Renal cortical epithelial cell (primary cell): Measurements from ENCODE around the gene ENAH. TPM values are rescaled to one million over a fixed set of nuclear protein-coding genes. Genes with fewer than 3 reads are reported as not detected.
"Not testable (repeated sequence)": the region's sequence is repeated elsewhere in the genome, so short reads cannot be mapped to it uniquely, and the experiment has no call there.

Experiments used
- DNase-seq: peaks from one replicate; pipeline ENCODE4 v3.0.0-alpha.2; 2011; ENCODE audit warnings: low read depth
- total RNA-seq: library from RNA; depleted of rRNA; stranded (reverse); fragments of >200 nt; gene quantifications from 2 replicates; pipeline ENCODE4 v1.2.3, GENCODE V29; 2014

ENAH gene
- total RNA-seq, 1 donor from 2014 or later, result 205 TPM

- not testable (repeated sequence) for DNase-seq
Measured at GRCh38 chr1:225473266-225473665, 179.7 kb downstream of the ENAH start.

DNA sequence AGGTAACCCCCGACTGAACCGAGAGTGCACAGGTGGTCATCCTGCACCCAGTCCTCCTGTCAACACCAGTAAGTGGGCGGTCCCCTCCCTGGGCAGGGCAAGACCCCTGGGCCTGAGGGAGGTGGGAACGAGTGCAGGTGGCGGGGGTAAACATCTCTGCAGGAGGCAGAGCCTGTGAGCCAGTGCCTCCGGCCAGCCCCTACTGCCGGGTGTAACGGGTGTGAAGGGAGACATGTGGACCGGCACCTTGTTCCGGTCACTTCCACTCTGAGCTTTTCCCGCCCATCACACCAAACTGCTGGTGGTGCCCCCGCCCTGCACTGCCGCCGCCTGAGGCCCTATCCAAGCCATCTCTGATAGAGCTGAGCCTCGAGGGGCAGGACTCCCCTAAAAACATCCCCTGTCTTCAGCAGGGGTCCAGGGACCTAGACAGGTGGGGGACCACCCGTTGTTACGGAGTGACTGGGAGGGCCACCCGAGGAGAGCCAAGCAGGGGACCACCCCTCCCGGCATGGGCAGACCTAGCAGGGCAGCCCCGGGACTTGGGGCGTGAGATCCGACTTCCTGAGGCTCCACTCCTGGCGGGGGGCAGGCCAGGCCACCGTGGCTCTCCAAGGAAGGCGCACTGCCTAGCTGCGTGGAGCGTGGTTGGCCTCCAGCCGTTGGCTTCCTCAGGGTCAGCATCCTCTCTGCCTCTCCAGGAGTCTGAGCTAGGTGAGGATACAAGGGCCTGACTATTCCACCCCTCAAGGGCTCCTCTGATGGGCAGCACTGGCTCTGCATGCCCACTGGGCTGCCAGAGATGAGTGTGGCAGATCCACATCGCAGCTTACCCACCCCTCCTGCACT lies 181.2 kb downstream of the ENAH start:
- DNase-seq, result no peak

DNA sequence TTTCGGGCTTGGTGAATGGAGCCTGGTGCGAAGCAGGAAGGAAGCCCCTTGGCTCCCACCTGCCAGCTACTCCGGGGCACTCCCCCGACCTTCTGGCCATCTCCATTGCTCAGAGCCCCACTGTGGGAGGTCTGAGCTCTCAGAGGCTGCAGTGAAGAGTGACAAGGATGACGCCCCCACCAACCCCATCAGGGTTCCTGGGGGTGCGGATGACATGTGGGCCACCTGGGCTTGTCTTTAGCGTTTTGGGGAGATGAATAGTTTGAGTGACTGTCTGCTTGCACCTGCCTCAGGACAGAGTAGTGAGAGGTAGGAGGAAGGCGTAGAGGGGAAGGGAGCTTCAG lies 181.8 kb downstream of the ENAH start:
- DNase-seq, result no peak

GRCh38 chr1:225470211-225471108 lies 182.5 kb downstream of the ENAH start:
- no peak for DNase-seq

DNA sequence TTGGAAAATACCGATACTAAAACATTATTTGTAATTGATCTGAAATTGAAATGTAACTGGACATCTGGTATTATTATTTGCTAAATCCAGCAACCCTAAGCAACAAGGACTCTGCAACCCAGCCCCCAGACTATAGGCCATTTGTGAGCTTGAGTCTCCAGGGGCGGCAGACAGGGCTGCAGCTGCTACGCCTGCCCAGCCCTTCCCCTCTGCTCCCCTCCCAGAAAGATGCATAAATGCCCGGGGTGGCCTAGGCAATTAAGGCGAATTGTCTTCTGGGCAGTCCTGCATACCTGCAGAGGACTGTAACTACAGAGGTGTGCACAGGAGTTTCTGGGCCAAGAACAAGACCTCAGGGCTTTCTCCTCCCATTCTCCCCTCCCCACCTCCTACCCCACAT lies 183.9 kb downstream of the ENAH start:
- no peak for DNase-seq

GRCh38 chr1:225468270-225469020 lies 184.5 kb downstream of the ENAH start:
- DNase-seq, result no peak

- no peak for DNase-seq
Measured at GRCh38 chr1:225467193-225468020, 185.5 kb downstream of the ENAH start.

GRCh38 chr1:225466848-225467192 lies 186.1 kb downstream of the ENAH start:
- no peak for DNase-seq

- DNase-seq, result no peak
Measured at GRCh38 chr1:225465793-225466517, 187.0 kb downstream of the ENAH start.

GRCh38 chr1:225464851-225465792 lies 187.8 kb downstream of the ENAH start:
- DNase-seq, result no peak

GRCh38 chr1:225462714-225463574 lies 190.0 kb downstream of the ENAH start:
- no peak for DNase-seq

GRCh38 chr1:225462429-225462713 lies 190.6 kb downstream of the ENAH start:
- DNase-seq, result no peak

DNA sequence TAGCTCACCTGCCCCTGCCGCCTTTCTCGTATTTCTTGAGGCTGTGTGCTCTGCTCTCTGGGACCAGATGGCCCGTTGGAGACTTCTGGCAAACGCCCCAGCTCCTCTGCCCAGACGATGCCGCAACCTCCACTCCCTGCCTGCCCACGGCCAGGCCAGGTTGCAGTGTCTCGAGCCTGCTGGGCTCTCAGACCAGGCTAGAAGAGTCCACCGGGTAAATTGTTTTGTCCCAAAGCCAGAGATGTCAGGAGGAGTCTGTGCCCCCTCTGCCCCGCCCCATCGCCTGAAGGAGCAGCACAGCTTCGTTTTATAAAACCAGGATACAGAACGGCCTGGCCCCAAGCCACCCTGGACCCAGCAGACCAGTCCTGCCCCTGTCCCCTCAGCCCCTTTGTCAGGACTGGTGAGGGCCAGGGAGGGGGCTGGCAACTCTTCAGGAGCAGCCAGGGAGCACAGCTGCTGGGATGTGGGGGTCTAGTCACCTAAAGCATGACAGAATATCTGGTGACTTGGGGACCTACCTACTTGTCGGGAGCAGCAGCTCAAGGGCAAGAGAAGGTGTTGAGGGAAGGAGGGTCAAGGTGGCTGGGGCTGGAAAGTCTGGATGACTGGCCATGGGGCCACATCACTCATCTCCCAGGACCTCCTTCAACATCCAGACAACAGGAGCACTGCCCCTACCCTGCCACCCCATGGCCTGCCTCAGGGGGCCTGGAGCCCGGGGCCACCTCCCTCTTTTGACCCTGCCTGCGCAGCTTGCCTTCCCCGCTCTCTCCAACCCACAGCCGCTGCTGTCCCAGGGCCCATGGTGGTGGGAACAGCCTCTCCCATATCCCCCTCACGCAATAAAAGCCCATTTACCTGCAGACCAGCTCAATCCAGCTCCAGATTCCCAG lies 191.1 kb downstream of the ENAH start:
- no peak for DNase-seq

DNA sequence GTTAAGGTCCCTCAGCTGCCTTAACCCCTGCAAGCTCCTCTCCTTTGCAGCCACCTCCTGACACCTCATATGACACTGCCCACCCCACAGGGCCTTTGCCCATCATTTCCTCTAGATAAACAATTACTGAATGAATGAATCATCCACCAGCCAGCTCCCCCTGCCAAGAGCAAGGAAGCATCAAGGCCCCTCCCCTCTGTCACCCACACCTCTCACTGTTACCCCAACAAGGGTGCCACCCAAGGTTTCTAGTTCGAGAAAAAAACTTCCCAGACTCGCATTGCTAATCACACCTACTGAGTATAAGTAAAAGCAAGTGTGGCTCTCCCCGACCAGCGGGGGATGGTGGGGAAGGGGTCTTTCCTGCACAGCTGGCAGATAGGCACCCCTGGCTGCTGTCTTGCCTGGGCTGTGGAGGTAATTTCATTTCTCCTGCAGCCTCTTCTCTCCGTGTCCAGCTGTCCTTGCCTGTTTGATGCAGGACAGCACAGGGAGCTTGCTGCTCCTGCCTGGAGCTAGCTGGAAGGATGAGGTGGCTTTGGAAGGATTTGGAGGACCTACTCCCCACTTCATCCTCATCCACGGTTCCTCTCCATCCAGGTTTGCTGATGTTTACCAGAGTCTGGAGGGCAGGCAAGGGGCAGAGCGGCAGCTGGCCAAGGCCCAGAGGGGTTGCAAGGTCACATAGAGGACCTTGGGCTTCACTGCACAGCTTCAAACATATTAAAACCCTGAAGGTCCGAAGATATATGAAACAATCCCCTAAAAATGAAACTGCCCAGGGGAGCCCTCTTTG lies 192.0 kb downstream of the ENAH start:
- peak; percentile 78 for DNase-seq

GRCh38 chr1:225460021-225460736 lies 192.7 kb downstream of the ENAH start:
- DNase-seq, result no peak

- DNase-seq, result peak; percentile 58
Measured at GRCh38 chr1:225458222-225458631, 194.7 kb downstream of the ENAH start.
